ENCODE results near the gene CFAP70.

DNA sequence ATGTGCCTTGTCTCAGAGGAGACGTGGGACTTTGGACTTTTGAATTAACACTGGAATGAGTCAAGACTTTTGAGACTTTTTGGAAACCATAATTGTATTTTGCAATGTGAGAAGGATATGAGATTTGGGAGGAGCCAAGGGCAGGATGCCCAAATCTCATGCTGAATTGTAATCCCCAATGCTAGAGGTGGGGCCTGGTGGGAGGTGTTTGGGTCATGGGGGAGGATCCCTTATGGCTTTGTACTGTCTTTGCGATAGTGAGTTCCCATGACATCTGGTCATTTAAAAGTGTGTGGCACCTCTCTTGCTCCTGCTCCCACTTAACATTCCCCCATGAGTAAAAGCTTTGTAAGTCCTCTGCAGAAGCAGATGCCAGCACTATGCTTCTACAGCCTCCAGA is 150.8 kb downstream of the CFAP70 start:
- TF ChIP-seq, protein P1, sequence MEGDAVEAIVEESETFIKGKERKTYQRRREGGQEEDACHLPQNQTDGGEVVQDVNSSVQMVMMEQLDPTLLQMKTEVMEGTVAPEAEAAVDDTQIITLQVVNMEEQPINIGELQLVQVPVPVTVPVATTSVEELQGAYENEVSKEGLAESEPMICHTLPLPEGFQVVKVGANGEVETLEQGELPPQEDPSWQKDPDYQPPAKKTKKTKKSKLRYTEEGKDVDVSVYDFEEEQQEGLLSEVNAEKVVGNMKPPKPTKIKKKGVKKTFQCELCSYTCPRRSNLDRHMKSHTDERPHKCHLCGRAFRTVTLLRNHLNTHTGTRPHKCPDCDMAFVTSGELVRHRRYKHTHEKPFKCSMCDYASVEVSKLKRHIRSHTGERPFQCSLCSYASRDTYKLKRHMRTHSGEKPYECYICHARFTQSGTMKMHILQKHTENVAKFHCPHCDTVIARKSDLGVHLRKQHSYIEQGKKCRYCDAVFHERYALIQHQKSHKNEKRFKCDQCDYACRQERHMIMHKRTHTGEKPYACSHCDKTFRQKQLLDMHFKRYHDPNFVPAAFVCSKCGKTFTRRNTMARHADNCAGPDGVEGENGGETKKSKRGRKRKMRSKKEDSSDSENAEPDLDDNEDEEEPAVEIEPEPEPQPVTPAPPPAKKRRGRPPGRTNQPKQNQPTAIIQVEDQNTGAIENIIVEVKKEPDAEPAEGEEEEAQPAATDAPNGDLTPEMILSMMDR (IDR thresholded peaks at IDR 0.05), result no peak
- TF ChIP-seq POLR2A (IDR thresholded peaks at IDR 0.05), result no peak
